Measurements from ENCODE around the gene CACNA1C.
"Not testable (repeated sequence)": the region's sequence is repeated elsewhere in the genome, so short reads cannot be mapped to it uniquely, and the experiment has no call there.

Gene CACNA1C

GRCh38 chr12:2074792-2075191, 22.0 kb downstream of the CACNA1C start:
- no peak for DNase-seq (ENCODE audit: low read depth in 3 of 3, low spot score in 1 of 3)

DNA sequence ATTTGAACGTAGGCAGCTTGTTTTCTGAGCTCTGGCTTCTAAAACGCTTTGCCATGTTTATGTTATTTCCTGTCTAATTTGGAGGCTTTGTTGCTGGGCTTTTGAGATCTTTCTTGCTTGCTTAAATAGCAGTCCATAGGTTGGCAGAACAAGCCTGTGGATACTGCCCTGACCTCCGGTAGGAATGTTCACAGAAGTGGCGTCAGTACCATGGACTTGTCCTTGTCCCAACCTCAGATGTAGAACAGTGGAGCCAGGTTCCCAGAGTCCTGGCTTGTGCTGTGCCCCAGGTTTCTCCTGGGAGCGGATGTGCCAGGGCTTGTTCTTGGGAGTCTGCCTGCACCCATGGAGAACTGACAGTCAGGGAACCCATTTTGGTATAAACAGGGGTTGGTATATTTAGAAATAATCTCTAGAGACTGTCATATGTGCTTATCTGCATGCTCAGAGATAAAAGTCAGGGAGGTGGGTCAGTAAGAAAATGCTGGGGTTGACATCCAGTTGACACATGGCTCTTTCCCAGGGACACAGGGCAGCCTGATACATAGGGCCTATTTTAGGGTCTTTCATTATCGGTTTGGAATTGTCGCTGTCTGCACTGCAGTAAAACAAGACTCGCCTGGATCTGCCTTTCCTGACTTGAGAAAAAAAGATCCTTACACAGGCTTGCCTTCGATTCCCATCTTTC, 22.9 kb downstream of the CACNA1C start:
- no peak for DNase-seq (ENCODE audit: low read depth in 3 of 3, low spot score in 1 of 3)

DNA sequence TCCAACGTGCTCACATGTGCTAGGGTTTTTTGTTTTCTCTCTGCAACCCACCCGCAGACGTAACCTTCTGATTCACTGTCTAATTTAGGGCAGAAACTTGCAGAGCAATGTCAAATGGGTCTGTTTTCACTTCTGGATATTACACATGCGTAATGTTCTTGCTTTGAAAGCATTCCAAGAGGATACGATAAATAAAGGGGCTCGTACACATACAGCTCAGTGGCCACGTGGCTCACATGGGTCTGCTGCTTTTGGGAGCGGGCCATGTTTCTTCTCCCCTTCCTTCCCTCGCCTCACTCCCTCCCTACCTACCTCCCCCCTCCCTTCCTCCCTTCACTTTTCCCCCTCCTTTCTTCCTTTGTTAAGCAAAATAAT, 23.4 kb downstream of the CACNA1C start:
- DNase-seq (ENCODE audit: low read depth in 3 of 3, low spot score in 1 of 3), result no peak

GRCh38 chr12:2076728-2077127, 23.9 kb downstream of the CACNA1C start:
- DNase-seq (ENCODE audit: low read depth in 3 of 3, low spot score in 1 of 3), result no peak

DNA sequence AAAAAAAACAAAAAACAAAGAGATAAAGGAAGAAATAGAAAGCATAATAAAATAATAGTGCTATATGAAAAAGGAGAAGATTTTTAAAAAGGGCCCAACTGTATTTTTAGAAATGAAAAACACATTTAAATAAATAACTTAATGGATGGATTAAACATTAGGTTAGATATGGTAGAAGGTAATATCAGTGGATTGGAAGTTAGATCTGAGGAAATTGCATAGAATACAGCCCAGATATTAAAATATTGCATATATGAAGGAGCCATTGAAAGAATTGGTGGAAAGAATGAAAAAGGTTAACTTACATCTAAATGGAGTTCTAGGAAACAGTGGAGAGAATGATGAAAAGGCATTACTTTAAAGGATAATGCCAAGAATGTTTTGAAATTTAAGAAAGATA, 27.8 kb downstream of the CACNA1C start:
- DNase-seq (ENCODE audit: low read depth in 3 of 3, low spot score in 1 of 3), result no peak

GRCh38 chr12:2082321-2082720, 29.5 kb downstream of the CACNA1C start:
- no peak for DNase-seq (ENCODE audit: low read depth in 3 of 3, low spot score in 1 of 3)

DNA sequence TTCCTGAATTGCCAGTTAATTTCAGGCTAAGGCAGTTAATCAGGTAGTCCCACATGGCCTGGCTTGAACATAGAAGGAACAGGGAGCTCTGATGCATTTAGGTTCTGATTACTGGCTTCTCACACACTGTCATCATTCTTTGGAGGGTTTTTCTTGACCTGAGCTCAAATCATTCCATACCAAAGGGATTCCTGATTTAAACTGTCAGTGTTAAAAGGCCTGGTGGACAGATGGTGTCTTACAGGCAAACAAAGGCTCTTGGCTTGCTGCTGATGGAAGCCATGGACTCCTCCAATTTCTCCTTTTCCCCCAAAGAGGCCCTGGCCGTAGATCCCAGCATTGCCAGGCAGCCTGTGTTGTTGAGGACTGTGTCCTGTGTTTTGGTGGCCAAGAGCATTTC, 30.2 kb downstream of the CACNA1C start:
- DNase-seq (ENCODE audit: low read depth in 3 of 3, low spot score in 1 of 3), result no peak

- no peak for DNase-seq (ENCODE audit: low read depth in 3 of 3, low spot score in 1 of 3)
These were observed 30.8 kb downstream of the CACNA1C start for GRCh38 chr12:2083561-2083960.

GRCh38 chr12:2084553-2085296, 31.9 kb downstream of the CACNA1C start:
- no peak for DNase-seq (ENCODE audit: low read depth in 3 of 3, low spot score in 1 of 3)

DNA sequence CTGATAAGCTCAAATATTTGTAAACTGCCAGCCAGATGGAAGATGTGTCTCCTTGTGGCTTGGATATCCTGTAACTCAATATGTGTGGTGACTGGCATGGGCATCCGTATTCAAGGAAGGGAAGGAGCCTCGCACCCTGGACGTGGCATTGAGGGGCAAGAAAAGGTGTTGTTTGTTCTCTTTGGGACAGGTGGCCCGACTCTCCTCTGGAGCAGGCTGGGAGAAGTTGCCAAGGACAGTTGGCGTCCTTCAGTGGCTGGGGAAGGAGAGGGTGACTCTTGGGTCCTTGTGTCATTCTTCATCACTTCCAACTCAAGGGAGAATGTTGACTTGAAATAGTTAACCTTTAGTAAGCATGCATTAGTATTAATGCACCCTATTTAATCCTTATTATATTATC, 39.6 kb downstream of the CACNA1C start:
- DNase-seq (ENCODE audit: low read depth in 3 of 3, low spot score in 1 of 3), result no peak

GRCh38 chr12:2092890-2093289, 40.1 kb downstream of the CACNA1C start:
- no peak for DNase-seq (ENCODE audit: low read depth in 3 of 3, low spot score in 1 of 3)

- DNase-seq (ENCODE audit: low read depth in 3 of 3, low spot score in 1 of 3), result no peak
These were observed 41.8 kb downstream of the CACNA1C start for GRCh38 chr12:2094597-2094996.

DNA sequence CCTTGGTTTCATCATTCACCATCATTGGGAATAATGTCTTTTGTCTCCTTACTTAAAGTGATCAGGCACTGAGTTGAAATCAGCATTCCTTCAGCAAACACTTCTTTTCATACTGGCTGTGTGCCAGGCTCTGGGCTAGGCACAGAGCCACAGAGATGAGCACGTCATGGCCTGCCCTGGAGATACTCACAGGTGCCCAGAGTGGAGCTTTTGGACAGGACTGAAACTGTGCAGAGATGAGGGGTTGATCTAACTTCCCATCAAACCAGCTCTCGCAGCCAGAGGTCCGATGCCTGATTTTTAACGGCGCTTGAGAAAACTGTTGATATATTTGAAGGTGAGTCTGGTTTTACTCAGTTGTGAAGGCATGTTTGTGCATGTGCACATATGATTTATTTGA, 43.1 kb downstream of the CACNA1C start:
- DNase-seq (ENCODE audit: low read depth in 3 of 3, low spot score in 1 of 3), result no peak

GRCh38 chr12:2097617-2098016, 44.8 kb downstream of the CACNA1C start:
- no peak for DNase-seq (ENCODE audit: low read depth in 3 of 3, low spot score in 1 of 3)

DNA sequence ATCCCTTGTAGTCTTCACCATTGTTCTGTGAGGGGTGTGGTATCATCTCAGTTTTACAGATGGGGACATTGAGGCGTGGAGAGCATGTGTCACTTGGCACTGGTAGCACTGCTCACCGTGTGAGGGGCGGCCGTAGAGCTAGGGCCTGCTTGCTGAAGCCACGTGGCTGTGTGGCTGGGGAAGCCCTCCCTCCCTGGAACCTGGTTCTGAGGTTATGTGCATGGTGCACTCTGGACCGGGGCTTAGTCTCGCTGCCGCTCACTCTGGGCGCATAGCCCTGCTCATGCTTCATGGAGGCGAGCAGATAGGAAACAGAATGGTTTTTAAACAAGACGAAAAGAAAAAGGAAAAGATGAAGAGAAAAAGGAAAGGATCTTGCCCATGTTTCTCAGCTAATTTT, 46.1 kb downstream of the CACNA1C start:
- DNase-seq (ENCODE audit: low read depth in 3 of 3, low spot score in 1 of 3), result no peak

DNA sequence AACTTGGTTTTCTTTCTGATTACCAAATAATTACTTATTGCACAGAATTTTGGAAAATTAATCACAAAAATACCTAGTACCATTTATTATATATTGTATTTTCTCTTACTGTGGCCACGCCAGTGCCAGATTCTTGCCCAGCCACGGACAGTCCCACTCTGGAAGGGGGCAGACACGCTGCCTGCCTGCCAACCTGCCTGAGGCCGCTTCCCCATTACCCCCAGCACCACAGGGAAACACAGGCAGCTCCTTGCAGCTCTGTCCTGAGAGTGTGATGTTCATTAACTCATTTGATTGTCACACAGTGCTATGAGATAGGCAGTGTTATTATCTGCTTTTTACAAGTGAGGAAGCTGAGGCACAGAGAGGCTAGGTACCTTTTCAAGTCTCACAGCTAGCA, 46.8 kb downstream of the CACNA1C start:
- DNase-seq (ENCODE audit: low read depth in 3 of 3, low spot score in 1 of 3), result no peak

DNA sequence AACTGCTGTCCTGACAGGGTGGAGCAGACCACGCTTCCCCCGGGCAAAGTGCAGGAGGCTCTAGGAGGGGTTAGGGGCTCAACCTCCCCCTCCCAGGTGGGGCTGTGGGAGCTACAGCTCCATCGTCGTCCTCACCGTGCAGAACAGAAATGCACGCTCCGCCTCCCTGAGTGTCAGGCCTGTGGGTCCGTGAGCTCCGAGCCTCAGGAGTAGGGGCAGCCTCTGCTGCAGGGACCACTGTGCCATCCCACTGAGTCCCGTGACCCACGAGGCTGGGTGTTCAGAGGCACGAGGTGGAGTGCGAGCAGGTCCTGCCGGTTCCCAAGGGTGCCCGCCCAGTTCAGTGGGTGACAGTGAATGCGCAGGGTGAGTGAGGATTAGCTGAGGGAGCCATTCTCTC, 48.6 kb downstream of the CACNA1C start:
- DNase-seq (ENCODE audit: low read depth in 3 of 3, low spot score in 1 of 3), result no peak

DNA sequence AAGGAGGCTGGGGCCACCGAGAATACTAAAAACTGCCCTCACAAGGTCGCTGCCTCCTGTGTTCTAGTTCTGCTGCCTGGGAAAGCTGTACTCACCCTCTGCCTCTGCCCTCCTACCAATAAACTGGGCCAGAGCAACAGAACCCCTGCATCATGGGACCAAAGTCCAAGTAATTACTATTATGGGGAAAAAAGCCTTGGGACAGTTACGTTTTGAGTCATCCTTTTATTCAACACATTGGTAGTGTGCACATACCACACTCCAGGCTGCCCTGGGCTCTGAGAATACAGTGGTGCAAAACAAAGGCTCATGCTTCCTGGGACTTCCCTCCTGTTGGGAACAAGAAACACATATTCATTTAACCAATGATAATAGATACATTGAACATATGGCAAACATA, 49.0 kb downstream of the CACNA1C start:
- DNase-seq (ENCODE audit: low read depth in 3 of 3, low spot score in 1 of 3), result no peak

GRCh38 chr12:2102736-2103135, 49.9 kb downstream of the CACNA1C start:
- DNase-seq (ENCODE audit: low read depth in 3 of 3, low spot score in 1 of 3), result not testable (repeated sequence)

DNA sequence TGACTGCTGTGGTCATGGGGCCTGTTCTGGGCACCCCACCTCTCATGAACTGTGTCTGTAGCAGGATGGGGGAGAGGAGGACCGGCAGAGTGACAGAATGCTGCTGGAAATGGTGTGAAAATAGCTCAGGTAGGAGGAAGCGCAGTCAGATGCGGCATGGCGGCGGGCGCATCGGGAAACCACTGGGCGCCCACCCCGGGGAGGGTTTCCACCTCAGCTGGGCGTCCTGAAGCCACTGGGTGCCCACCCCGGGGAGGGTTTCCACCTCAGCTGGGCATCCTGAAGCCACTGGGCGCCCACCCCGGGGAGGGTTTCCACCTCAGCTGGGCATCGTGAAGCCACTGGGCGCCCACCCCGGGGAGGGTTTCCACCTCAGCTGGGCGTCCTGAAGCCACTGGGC, 52.6 kb downstream of the CACNA1C start:
- not testable (repeated sequence) for DNase-seq (ENCODE audit: low read depth in 3 of 3, low spot score in 1 of 3)

DNA sequence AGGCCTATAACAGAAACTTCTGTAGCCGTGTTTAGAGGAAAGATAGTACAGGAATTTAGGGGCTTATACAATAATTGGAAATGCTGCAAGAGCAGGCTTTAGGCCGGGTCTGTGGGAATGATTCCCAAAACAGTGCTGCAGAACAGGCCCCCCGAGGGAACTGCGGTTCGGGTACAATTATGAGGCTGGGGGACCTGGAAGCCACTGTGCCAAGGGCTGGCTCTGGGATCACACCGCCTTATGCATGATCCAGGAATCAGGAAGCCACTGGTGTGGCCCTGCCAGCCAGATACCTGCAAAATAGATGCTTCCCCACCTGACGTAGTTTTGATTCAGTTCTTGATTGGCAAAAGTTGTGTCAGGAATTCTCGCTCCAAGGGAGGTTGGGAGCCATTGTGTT, 55.4 kb downstream of the CACNA1C start:
- no peak for DNase-seq (ENCODE audit: low read depth in 3 of 3, low spot score in 1 of 3)

GRCh38 chr12:2108975-2109671, 56.3 kb downstream of the CACNA1C start:
- DNase-seq (ENCODE audit: low read depth in 3 of 3, low spot score in 1 of 3), result no peak
